ENCODE measurements around the gene ZNF213.
A peak's percentile ranks its signal among the peaks of the same experiment; 100 is the strongest.
"Not testable (repeated sequence)": the region's sequence is repeated elsewhere in the genome, so short reads cannot be mapped to it uniquely, and the experiment has no call there.

Gene ZNF213

GRCh38 chr16:3170440-3171180 lies 35.8 kb downstream of the ZNF213 start:
- DNase-seq (ENCODE audit: low spot score) = no peak

- DNase-seq (ENCODE audit: low spot score) = no peak
These were observed 36.5 kb downstream of the ZNF213 start for GRCh38 chr16:3171181-3171854.

GRCh38 chr16:3171855-3172593 lies 37.2 kb downstream of the ZNF213 start:
- peak; percentile 67 for DNase-seq (ENCODE audit: low spot score)

DNA sequence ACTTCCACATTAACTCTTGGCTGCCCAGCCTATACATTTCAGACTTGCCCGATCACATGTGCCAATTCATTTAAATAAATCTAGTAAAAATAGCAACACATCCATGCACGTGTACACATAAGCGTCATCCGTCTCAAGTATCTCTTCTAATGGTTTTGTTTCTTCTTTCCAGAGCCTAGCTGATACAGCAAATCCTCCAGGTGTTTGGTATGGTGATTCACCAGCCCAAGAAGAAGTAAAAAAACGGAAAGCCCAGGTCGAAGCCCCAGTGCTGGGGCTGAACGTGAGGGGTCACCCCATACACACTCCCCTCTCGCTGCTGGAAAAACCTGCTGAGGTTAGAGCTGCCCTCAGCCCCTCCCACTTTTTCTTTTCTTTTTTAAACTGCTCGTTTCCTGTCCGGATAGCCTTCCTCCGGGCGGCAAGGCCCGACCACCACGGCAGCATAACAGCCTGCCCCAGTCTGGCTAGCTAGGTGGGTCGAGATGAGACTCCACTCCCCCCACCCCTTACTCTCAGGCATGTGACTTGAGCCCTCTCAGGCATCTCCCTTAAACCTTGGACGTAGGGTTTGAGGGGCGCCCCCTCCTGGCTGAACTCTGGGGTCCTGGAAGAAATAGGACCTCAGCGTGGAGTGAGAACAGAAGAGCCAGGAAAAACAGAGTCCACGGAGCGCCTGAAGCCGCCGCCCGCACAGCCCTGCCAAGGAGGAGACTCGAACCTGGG lies 39.2 kb downstream of the ZNF213 start:
- DNase-seq (ENCODE audit: low spot score) = no peak

DNA sequence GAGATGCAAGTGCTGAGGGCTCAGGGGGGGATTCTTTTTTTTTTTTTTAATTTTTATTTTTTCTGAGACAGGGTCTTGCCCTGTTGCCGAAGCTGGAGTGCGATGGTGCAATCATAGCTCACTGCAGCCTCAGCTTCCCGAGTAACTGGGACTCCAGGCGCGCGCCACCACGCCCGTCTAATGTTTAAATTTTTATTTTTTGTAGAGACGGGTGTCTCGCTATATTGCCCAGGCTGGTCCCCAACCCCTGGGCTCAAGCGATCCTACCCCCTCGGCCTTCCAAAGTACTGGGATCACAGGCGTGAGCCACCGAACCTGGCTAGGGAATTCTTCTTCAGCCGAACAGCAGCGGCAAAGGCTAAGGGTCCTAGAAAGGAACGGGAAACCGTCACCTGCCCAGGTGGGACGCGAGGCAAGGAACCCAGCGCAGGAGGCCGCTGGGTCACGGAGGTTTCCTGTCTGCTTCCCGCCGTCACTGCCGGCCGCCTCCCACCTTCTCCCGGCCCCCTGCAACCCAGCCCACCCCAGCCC lies 39.9 kb downstream of the ZNF213 start:
- no peak for DNase-seq (ENCODE audit: low spot score)

GRCh38 chr16:3175157-3176093 lies 40.6 kb downstream of the ZNF213 start:
- no peak for DNase-seq (ENCODE audit: low spot score)

GRCh38 chr16:3179651-3180050 lies 44.8 kb downstream of the ZNF213 start:
- DNase-seq (ENCODE audit: low spot score) = no peak

GRCh38 chr16:3180445-3180878 lies 45.6 kb downstream of the ZNF213 start:
- no peak for DNase-seq (ENCODE audit: low spot score)

DNA sequence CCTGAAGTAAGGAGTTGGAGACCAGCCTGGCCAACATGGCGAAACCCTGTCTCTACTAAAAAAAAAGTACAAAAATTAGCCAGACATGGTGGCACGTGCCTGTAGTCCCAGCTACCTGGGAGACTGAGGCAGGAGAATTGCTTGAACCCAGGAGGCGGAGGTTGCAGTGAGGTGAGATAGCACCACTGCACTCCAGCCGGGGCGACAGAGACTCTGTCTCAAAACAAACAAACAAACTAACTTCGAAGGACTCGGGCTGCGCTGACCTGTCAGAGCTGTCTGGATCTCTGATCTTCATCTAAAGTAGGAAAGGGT lies 47.4 kb downstream of the ZNF213 start:
- not testable (repeated sequence) for DNase-seq (ENCODE audit: low spot score)

DNA sequence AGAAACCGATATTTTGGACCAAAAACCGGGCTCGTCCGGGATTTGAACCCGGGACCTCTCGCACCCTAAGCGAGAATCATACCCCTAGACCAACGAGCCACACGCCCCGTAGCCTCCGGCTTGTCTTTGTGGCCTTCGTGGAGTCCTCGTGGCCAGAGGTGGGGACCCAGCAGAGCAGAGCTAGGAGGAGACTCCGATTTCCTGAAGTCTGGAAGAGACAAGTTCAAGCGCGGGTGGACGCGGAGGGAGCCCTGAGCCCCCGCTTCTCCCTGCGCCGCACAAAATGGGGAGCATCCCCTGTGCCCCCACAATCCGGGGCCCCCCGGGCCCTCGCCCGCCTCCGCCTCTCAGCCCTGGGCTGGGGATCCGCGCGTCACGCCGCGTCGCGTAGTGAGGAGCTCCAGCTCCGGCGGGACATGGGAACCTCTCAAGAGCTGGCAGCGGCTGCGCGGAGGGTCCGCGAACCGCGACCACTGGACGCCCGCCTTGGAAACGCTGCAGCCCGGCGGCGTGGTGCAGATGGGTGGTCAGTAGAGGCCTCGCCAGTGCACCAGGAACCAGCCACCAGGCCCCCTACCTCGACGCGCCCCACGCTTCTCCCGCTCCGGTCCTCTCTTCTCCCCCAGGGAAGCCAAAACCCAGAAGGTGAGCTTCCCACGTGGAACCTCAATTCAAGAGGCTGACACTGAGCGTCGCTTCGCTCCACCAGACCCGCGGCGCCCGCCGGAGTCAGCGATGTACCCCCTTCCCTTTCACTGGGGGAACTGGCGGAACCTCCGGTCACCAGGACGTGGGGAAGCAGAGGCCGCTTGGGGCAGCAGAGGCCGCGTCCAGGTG lies 48.0 kb downstream of the ZNF213 start:
- DNase-seq (ENCODE audit: low spot score) = peak; percentile 79

GRCh38 chr16:3183445-3184139 lies 48.8 kb downstream of the ZNF213 start:
- no peak for DNase-seq (ENCODE audit: low spot score)

- no peak for DNase-seq (ENCODE audit: low spot score)
These were observed 52.3 kb downstream of the ZNF213 start for GRCh38 chr16:3186946-3187690.

GRCh38 chr16:3187798-3188674 lies 53.2 kb downstream of the ZNF213 start, which contains the start of gene OR1F1:
TSS of gene OR1F1 (plus strand) at chr16:3188204.
- DNase-seq (ENCODE audit: low spot score) = no peak

DNA sequence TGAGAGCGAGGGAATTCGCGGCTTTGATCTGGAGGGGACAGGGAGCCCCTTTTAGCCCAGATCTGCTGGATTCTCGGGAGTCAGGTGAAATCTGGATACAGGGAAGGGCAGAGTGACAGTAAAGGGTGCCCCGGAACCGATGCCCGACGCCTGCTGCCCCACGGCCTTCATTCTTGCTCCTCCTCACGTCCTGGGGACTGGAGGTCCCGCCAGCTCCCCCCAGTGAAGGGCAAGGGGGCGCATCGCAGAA lies 53.8 kb downstream of the ZNF213 start:
- DNase-seq (ENCODE audit: low spot score) = no peak

DNA sequence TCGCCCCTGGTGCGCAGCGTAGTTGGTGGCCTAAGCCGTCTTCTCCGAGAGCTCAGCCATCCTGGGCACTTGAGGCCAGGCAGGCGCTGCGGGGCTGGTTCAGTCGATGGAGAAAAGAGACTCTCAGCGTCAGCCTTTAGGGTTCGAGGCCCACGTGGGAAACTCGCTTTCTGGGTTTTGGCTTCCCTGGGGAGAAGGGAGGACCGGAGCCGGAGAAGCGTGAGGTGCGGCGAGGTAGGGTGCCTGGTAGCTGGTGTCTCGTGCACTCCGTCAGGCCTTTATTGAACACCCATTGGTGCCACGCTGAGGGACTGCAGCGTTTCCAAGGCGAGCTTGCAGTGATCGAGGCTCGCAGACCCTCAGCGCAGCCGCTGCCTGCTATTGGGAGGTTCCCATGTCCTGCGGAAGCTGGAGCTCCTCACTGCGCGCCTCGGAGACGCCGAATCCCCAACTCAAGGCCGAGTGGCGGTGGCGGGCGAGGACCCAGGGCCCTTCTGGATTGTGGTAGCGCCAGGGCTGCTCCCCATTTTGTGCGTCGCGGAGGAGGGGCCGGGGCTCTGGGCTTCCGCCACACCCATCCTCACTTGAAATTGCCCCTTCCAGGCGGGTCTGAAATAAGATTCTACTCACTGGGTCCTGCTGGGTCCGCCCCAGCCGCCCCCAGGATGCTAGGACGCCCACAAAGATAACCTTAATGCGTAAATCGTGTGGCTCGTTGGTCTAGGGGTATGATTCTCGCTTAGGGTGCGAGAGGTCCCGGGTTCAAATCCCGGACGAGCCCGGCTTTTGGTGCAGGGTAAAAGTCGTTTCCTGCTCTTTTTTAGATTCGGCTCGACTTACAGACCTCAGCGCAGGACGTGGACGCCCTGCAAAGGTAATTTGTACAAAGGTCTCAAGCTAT lies 54.3 kb downstream of the ZNF213 start:
- DNase-seq (ENCODE audit: low spot score) = no peak

DNA sequence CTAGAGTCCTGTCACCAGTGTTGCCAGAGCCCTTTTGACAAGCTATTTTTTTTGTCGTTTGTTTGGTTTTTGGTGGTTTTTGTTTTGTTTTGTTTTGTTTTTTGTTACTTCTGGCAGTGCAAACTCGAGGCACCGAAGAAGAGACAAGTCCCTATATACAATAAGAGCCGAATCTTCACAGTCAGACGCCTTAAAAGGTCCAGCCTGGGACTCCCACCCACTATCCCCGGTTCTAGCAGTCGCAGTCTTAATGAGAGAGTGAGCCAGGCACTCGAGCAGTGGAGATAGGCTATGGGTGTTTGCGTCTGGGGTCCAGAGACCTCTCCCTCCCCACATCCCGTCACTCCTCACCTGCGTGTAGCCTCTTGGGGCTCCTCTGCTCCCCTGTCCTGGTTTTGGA lies 55.0 kb downstream of the ZNF213 start:
- DNase-seq (ENCODE audit: low spot score) = no peak

DNA sequence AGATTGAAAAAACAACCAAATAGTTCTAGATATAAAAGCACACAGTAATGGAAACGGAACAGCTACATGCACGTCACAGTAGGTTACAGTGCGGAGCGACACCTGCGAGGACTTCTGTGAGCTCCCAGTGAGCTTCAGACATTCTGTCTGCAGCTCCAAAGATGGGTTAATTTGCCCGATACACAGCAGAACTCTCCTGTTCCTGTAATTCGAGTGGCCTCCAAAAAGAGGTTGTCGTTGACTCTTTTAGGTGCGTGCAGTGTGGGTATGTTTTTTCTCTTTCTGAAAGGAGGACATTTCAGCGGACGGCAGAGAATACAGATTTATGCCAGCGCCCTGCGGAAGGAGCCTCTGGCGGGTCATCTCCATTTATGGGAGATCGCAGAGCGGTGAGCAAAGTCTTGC lies 56.1 kb downstream of the ZNF213 start:
- DNase-seq (ENCODE audit: low spot score) = no peak

Measured in AG08396 (cell line).